Epithelial cell of esophagus (primary cell): Measurements from ENCODE around the gene CRK.

ENCODE experiments used
- DNase-seq: peaks from one replicate; pipeline ENCODE4 v3.0.0; 2010; ENCODE audit warnings: low read depth
- H3K4me3 ChIP-seq: 2 replicates; pipeline ENCODE4 v1.5.1; 2011; ENCODE audit warnings: mild to moderate bottlenecking, low read length, control low read depth
- CTCF ChIP-seq: IDR thresholded peaks from 2 replicates; pipeline ENCODE4 v1.5.1; 2011; ENCODE audit warnings: low read depth, mild to moderate bottlenecking, low read length, control low read depth, inconsistent platforms; ENCODE audit not compliant: insufficient read depth; ENCODE audit errors: missing control alignments

Gene CRK

GRCh38 chr17:1471490-1471889 is 15.5 kb upstream of the CRK start:
- TF ChIP-seq CTCF = no peak
- no peak overlapping the region for H3K4me3 ChIP-seq
- DNase-seq = no peak

- H3K4me3 ChIP-seq = no peak overlapping the region
- no peak for DNase-seq
- no peak for TF ChIP-seq CTCF
Observed at GRCh38 chr17:1470755-1471462, 14.9 kb upstream of the CRK start.

- no peak for DNase-seq
- no peak overlapping the region for H3K4me3 ChIP-seq
- no peak for TF ChIP-seq CTCF
Observed at GRCh38 chr17:1470071-1470754, 14.2 kb upstream of the CRK start.

GRCh38 chr17:1469231-1469852 is 13.3 kb upstream of the CRK start:
- DNase-seq = no peak
- TF ChIP-seq CTCF = no peak
- H3K4me3 ChIP-seq = no peak overlapping the region

- TF ChIP-seq CTCF = no peak
- H3K4me3 ChIP-seq = no peak overlapping the region
- DNase-seq = no peak
Observed at GRCh38 chr17:1467898-1468492, 12.0 kb upstream of the CRK start.

- no peak for TF ChIP-seq CTCF
- no peak overlapping the region for H3K4me3 ChIP-seq
- DNase-seq = no peak
Observed at GRCh38 chr17:1467258-1467657, 11.2 kb upstream of the CRK start.
